T1000 (cell line): Measurements from ENCODE around the gene ATF2.

Experiments used
- DNase-seq: peaks from one replicate; lab custom pipeline; 2025; ENCODE audit warnings: mixed read lengths; lab: John Stamatoyannopoulos, UW

The ATF2 gene

GRCh38 chr2:175026385-175026784, 141.6 kb downstream of the ATF2 start:
- DNase-seq: no peak

GRCh38 chr2:175025946-175026345, 142.1 kb downstream of the ATF2 start:
- no peak for DNase-seq

- DNase-seq: no peak
These were observed 142.8 kb downstream of the ATF2 start for GRCh38 chr2:175025233-175025632.

- DNase-seq: no peak
These were observed 145.1 kb downstream of the ATF2 start for GRCh38 chr2:175022923-175023322.
